Fibroblast of skin of right biceps (primary cell): ENCODE data around the gene FUBP3.
A peak's percentile ranks its signal among the peaks of the same experiment; 100 is the strongest.

ENCODE experiments used
- DNase-seq: peaks from one replicate; pipeline ENCODE4 v3.0.0-alpha.2; 2013

The FUBP3 gene

GRCh38 chr9:130607640-130608420, 28.5 kb downstream of the FUBP3 start:
- DNase-seq = peak; percentile 39

GRCh38 chr9:130608554-130609134, 29.3 kb downstream of the FUBP3 start:
- no peak for DNase-seq

- DNase-seq = no peak
Observed at GRCh38 chr9:130609163-130609562, 29.8 kb downstream of the FUBP3 start.

GRCh38 chr9:130610862-130611707, 31.7 kb downstream of the FUBP3 start:
- DNase-seq = no peak

GRCh38 chr9:130616451-130616850, 37.1 kb downstream of the FUBP3 start:
- DNase-seq = no peak

GRCh38 chr9:130623466-130623865, 44.1 kb downstream of the FUBP3 start:
- DNase-seq = no peak

GRCh38 chr9:130624154-130624553, 44.8 kb downstream of the FUBP3 start:
- no peak for DNase-seq

- DNase-seq = no peak
Observed at GRCh38 chr9:130626249-130626996, 47.0 kb downstream of the FUBP3 start.

- no peak for DNase-seq
Observed at GRCh38 chr9:130627051-130627450, 47.7 kb downstream of the FUBP3 start.

GRCh38 chr9:130627896-130628792, 48.8 kb downstream of the FUBP3 start:
- no peak for DNase-seq

- DNase-seq = no peak
Observed at GRCh38 chr9:130629443-130630070, 50.2 kb downstream of the FUBP3 start.

- no peak for DNase-seq
Observed at GRCh38 chr9:130630071-130630450, 50.7 kb downstream of the FUBP3 start.

- no peak for DNase-seq
Observed at GRCh38 chr9:130630506-130631330, 51.3 kb downstream of the FUBP3 start.

- DNase-seq = no peak
Observed at GRCh38 chr9:130631331-130632080, 52.1 kb downstream of the FUBP3 start.

- DNase-seq = no peak
Observed at GRCh38 chr9:130632081-130632710, 52.8 kb downstream of the FUBP3 start.

GRCh38 chr9:130632841-130633240, 53.5 kb downstream of the FUBP3 start:
- no peak for DNase-seq

- no peak for DNase-seq
Observed at GRCh38 chr9:130633336-130634190, 54.2 kb downstream of the FUBP3 start.

- DNase-seq = no peak
Observed at GRCh38 chr9:130634191-130634768, 54.9 kb downstream of the FUBP3 start.
